ENCODE results near the gene TOLLIP.
A peak's percentile ranks its signal among the peaks of the same experiment; 100 is the strongest.

The TOLLIP gene

GRCh38 chr11:1297011-1297575 is 12.3 kb downstream of the TOLLIP start:
- peak; percentile 1 for DNase-seq

DNA sequence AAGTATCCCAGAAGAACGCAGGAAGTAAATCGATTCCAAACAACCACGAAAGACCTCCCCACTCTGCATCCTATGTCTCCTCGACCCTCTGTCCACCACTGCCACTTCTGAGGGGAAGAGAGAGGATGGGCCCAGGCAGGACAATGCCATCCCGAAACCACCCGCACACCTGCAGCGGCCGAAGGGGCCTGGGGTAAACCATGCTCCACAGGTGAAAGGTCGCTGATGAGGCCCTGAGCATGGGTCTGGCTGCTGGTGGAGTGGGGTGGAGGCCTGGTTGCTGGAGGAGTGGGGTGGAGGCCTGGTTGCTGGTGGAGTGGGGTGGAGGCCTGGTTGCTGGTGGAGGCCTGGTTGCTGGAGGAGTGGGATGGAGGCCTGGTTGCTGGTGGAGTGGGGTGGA is 13.1 kb downstream of the TOLLIP start:
- peak; percentile 0 for DNase-seq

DNA sequence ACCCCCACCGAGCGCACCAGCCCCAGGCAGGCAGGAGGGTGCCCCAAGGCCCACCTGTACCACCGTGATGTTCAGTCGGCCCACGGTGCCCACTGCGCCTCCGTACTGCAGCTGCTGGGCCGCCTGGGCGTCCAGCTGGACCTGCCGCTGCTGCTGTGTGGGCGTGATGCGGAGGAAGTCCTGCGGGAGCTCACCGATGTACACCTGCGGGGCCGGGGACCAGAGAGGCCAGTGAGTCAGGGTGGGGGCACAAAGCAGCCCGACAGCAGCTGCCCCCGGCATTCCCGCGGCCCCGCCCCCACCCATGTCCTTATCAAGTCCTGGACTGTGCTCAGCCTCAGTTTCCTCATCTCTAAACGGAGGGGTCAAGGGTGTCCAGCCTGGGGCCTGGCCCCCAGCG is 13.8 kb downstream of the TOLLIP start:
- no peak for DNase-seq

- DNase-seq: no peak
Measured at GRCh38 chr11:1295086-1295485, 14.3 kb downstream of the TOLLIP start.

DNA sequence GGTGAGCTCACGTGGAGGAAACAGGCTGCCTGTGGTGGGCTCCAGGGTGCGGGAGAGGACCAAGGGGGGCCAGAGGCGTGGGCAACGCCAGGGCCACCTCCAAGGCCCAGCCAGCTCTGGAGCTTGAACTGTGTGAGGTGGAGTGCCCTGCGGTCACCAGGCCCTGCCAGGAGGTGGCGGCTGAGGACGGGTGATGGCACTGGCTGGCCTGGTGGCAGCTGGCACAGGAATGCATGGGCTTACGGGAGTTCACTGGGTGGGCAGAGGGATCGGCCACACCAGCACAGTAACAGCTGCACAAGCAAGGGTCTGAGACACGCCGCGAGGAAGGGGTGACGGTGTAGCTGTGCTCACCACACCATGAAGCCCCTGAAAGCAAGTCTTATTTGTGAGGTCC is 15.8 kb downstream of the TOLLIP start:
- peak; percentile 28 for DNase-seq

DNA sequence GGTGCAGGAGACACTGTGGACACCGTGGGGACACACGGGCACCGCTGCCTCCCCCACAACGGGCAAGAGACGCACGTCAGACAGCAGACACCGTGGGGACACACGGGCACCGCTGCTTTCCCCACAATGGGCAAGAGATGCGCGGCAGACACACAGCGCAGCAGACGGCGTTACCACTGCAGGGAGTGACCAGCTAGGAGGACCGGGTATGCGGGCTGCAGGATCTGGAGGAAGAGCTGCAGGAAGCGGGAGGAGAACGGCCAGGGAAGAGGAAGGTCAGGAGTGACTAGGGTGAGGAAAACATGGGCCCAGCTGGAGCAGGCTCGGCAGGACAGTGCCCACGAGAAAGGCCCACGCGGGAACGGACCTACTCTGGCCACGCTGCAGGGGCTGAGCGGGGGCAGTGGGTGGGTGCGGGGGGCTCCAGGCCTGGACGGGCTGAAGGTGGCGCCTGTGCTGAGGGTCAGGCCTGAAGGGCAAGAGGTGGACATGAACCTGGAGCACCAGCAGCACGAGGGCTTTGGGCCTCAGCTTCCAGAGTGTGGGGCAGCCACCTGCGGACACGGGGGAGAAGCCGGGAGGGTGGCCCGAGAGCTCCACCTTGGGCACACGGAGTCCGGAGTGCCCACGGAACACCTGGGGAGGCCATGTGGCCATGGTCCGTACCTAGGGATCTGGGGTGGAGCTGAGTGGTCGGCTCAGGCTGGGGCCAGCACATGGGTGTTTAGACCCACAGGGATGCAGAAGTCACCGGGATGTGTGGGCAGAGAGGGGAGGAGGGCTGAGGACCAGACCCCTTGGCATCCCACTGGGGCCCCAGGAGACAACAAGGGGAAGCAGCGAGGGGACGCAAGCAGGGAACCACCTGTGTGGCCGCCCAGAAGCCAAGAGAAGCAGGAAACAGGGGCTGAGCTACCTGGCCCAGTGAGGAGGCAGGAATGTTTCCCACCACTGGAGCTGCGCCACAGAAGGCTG is 16.5 kb downstream of the TOLLIP start:
- DNase-seq: no peak

DNA sequence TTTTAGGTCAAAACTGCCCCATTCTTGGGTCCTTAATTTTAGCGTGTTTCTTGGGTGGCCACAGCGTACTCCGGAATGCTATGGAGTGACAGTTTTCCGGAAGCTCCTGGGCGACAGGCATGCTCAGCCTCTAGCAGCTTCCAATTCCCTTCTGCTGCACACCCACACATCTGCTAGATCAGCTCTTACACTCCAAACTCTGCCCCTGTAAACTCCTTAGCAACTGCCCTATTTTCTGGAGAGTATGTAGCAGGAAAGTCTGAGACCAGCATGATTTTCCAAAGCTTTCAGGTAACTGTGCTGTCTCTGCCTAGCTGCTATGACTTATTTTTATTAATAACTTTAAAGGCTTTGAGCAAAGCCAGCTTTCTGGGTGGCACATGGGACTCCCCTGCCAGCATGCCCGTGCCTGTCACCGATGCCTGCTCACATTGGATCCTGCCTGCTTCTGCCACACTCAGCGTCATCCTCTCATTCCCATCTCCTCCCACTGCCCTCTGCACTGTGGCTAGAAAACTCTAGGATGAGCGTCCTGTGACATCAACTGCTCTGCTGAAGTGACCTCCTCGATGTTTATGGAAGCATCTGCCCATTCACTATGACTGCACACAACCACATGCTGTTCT is 17.3 kb downstream of the TOLLIP start:
- DNase-seq: no peak

DNA sequence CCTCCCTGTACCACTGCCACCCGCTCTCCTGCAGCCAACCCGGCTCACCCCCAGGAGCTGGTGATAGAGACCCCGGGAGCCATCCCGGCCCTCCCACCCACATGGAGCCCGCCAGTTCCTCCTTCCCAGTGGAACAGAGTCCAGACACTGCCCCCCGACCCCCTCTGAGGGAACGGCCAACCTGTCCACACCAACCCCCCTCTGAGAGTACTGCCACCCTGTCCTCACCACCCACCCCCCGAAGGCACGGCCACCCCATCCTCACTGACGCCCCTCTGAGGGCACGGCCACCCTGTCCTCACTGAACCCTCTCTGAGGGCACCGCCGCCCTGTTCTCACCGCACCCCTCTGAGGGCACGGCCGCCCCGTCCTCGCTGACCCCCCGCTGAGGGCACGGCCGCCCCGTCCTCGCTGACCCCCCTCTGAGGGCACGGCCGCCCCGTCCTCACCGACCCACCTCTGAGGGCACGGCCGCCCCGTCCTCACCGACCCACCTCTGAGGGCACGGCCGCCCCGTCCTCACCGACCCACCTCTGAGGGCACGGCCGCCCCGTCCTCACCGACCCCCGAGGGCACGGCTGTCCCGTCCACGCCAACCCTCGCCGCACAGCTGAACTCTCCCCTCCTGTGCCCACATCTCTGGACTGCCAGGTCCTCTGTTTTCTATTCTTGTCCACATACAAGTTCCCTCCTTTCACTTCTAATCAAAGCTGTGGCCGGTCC is 18.0 kb downstream of the TOLLIP start:
- DNase-seq: no peak

GRCh38 chr11:1290052-1291040 is 19.1 kb downstream of the TOLLIP start:
- no peak for DNase-seq

DNA sequence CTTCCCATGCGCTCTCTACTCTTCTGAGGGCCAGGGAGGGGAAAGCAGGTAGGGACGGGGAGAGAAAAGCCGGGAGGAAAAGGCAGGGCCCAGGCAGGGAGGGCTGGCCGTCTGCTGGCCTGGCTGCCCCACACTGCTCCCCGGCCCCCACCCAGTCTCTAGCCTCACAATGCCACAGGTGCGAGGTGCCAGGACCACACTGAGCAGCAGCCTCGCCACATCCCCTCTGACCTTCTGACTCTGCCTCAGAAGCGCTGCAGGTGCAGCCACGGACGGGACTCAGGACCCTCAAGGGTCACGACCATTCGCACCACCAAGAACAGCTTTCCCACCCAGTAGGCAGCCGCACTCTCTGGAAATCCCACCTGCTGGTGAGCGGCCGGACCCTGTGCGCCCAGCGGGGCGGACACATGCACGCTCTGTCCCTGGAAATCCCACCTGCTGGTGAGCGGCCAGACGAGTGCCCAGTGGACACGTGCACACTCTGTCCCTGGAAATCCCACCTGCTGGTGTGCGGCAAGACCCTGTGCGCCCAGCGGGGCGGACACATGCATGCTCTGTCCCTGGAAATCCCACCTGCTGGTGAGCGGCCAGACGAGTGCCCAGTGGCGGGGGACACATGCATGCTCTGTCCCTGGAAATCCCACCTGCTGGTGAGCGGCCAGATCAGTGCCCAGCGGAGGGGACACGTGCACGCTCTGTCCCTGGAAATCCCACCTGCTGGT is 20.1 kb downstream of the TOLLIP start:
- no peak for DNase-seq

DNA sequence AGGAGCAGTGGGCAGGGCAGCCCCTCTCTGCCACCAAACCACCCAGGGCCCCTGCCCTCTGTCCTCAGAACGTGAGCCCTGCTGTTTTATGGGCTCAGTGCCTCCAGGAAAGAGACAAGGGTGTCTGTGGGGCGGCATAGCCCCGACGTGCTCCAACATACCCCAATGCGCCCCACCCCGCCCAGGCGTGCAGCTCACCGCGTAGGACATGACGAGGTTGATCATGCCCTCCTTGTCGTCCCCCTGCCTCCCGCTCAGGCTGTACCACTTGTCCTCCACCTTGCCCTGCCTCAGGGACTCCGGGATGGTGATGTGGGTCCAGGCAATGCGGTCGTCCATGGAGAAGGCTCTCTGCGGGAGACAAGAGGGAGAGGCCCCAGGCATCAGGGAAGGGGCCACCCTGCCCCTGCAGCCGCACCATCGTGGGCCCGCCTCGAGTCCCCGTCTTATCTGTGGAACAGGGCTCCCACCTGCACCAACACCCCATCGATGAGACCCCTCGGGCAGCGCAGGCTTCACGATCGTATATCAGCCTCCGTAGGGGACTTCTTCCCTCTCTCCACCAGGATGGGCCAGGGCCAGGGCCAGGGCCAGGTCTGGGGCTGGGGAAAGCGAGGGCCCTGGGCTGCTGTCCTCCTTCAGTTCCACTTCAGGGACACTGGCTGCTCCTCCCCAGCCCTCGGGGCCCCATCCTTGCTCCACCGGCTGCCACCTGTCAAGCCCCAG is 20.8 kb downstream of the TOLLIP start:
- DNase-seq: no peak

- no peak for DNase-seq
Measured at GRCh38 chr11:1287928-1288327, 21.5 kb downstream of the TOLLIP start.

DNA sequence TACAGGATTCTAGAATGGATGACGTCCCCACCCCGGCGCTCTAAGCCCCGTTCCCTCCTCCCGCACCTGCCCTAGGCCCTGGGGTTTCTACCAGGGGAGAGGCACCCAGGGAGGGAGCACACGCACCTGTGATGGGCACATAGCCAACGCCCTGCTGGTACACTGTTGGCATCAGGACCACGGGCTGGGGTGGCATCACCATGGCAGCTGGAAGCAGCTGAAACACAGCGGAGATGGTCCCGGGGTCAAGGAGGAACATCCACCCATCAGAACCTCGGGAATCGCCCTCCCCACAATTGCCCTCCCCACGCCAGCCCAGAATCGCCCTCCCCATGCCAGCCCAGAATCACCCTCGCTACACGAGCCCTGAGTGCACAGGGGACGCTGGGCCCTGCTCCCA is 23.6 kb downstream of the TOLLIP start:
- DNase-seq: no peak

- no peak for DNase-seq
Measured at GRCh38 chr11:1285316-1285744, 24.1 kb downstream of the TOLLIP start.

DNA sequence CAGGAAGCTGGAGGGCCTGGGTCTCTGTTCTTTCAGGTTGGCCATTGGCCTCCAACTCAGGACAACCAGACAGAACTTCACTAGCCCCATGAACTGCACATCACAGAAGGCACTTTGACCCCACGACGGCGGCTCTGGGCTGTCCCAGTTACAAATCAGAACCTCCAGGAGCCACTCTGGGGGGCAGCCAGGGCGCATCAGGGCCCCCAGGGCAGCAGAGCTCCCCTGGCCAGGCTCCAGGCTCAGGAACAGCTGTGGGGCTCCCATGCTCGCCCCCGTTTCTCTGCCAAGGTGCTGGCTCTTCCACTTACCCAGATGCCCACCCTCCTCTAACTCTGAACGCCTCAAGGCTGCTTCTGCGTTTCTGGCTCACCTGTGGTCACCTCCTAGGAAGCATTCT is 25.5 kb downstream of the TOLLIP start:
- DNase-seq: no peak

- DNase-seq: no peak
Measured at GRCh38 chr11:1283091-1283511, 26.3 kb downstream of the TOLLIP start.

DNA sequence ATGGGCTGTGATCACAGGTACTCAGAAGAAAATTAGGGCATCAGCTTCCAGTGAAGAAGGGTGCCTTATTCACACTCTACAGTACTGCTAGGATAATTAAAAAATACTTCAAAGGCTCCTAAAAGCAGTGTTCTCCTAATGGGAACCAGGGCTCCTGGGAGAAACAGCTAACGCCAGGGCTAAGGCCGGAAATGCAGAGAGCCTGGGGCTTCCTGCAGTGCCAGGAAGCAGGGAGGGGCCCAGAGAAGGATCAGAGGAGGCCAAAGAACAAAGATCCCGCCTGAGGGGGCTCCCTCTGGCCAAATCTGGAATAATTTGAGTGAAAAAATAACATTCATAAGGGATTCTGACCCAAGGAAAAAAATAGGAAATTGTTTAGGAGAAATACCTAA is 27.5 kb downstream of the TOLLIP start:
- DNase-seq: no peak

DNA sequence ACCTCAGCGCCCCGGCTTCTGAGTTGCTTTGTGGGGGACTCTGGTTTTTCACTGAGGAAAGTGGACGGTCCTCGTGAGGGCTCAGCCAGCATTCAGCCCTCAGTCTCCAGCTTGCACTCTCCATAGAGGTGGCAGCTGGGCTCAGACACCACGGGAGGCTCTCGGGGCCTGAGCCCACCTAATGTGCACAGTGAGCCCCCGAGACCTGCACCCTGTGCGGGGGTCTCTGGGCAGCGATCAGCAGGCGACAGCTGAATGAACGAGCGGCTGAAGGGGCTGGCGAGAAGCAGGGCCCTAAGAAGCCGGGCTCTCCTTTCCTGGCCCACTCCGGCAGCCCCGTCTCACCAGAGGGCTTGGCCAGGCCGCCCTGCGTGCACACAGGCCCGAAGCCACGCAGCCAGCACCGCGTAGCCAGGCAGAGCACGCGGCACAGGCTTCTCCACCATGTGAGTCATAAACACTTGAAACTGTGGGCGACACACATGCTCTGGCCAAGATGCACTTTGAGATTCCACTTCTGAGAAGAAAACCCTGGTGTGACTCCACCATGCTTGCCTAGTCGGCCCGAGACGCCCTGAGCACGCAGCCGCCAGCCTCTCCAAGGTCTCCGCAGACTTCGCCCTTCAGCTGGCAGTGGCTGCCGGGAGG is 28.0 kb downstream of the TOLLIP start:
- no peak for DNase-seq

- no peak for DNase-seq
Measured at GRCh38 chr11:1280116-1281035, 29.1 kb downstream of the TOLLIP start.
